GM04503 (cell line): ENCODE data around the gene KRT39.
"Not testable (repeated sequence)": the region's sequence is repeated elsewhere in the genome, so short reads cannot be mapped to it uniquely, and the experiment has no call there.

Experiments used
- DNase-seq: peaks from one replicate; pipeline ENCODE4 v3.0.0-alpha.2; 2012; ENCODE audit warnings: low read depth

Gene KRT39

DNA sequence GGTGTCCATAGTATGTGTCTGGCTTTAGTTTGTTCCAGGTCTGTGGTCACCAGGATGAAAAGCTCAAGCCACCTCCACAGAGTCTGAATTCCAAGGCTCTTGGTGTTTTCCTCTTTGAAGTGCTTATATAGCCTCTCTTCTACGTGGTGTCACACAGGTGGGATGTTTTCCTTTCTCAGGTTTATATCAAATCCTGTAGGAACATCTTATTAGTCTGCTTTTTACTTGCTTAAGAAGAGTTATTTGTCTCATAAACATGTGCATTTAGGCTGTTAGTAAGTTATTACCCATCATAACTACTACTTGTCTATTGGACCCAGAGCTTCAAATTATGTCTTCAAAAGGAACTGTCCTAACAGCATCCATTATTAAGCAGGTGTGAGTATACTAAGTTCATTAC is at the start of gene KRT39:
TSS of gene KRT39 (minus strand) at position 101 of the 400 bp plus-strand sequence. CDS start at position 9, 92 bp downstream.
- no peak for DNase-seq

DNA sequence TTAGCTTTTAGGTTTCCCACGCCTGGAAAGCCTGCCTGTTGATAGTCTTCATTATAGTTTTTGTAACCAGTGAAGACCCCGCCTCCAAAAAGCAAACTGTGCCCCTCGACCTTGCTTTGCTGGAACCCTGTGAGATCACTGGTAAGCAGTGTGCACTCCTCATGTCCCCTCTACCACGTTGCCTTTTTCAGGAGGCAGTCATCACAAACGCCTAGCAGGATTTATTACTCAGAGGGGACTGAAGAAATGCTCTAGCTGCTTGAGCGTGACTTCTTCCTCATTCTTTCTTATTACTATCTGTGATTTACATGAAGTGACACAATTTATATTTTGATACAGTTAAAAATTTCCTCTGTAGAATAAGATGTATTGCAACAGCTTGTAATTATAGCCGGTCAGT is 48.7 kb upstream of the KRT39 start:
- DNase-seq = no peak

DNA sequence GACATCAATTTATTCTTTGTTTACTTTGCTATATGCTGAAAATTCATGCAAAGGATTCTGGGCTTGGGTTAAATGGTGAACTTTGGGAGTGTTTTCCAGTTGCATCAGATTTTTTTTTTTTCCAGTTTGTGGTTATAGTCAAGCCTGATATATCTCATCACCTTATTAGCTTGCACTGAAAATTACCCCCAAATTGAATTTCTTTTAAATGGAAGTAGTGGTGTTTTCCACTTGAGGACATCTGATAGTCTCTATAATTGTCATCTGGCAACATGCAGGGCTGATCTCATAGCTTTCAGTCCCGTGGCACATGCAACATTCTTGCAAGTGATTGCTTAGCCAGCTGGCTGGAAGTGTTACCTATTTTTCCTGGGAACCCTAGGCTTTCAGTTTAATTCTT is 46.9 kb upstream of the KRT39 start:
- DNase-seq = peak; percentile 29

DNA sequence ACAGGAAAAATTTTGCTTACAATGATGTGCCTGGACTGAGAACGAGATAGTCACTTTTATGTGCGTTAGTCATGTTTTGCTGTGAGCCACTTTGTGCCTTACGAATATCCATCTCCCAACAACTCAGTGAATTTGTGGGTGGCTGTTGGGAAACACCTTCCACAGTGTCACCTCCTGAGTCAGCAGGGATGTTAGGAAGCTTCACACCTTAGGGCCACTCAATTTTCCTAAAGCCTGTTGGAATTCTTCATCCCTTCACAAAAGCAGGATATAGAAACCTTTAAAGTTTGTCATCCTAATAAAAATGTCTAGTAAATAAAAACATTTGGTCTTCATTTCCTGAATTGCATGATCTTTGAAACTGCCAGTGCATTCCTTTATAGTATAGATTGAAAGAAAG is 46.4 kb upstream of the KRT39 start:
- DNase-seq = peak; percentile 42

DNA sequence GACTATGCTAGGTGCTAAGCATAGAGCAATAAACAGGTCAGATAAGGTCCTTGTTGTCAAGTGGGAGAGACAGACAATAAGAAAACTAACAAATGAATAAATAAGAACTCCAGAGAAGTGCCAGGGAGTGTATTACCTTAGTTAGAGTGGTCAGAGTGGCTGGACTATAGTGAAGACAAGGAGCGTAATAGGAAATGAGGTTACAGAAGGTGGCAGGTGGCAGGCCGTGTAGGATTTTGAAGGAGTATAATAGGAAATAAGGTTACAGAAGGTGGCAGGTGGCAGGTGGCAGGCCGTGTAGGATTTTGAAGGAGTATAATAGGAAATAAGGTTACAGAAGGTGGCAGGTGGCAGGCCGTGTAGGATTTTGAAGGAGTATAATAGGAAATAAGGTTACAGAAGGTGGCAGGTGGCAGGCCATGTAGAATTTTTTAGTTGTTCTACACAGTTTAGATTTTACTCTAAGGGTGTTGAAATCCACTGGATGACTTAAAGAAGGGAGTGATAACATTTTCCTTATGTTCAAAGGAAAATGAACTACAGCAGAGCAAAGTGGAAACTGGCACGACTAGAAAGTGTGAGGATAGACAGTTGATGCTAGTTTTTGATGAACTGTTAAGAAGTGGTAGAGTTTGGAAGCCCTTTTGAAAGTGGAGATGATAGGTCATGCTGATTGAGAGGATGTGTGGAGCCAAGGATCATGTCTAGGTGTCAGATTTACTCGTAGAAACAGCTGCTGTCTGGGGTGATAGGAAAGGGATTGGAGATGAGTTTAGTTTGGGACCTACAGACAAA is 45.8 kb upstream of the KRT39 start:
- no peak for DNase-seq

DNA sequence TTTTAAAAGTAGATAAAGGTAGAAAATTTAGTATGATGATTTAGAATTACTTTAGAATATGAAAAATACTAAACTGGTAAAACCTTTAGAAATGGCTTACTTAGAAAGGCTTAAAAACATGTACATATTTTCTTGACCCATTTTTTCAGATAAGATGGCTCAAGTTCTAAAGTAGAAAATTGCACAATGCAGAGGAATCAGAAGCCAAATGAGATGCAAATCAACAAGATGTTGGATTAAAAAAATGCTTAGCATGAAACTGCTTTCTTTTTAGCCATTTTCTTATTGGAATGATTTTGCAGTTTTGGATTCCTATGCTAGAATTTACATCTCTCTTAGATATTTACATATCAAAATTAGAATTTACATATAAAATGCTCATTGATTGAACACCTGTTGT is 43.7 kb upstream of the KRT39 start:
- no peak for DNase-seq

DNA sequence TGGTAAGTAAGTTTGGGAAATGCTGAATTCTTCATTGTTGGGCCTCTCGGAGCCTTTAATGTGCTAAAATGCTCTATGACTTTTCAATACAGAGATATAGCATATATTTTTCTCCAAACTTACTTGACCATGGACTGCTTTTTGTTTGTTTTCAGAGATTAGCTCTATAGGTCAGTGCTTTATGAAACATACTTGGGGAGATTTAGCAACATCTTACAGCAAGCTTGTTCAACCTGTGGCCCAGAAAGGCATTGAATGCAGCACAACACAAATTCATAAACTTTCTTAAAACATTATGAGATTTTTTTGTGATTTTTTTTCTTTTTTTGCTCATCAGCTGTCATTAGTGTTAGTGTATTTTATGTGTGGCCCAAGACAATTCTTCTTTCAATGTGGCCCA is 43.2 kb upstream of the KRT39 start:
- no peak for DNase-seq

DNA sequence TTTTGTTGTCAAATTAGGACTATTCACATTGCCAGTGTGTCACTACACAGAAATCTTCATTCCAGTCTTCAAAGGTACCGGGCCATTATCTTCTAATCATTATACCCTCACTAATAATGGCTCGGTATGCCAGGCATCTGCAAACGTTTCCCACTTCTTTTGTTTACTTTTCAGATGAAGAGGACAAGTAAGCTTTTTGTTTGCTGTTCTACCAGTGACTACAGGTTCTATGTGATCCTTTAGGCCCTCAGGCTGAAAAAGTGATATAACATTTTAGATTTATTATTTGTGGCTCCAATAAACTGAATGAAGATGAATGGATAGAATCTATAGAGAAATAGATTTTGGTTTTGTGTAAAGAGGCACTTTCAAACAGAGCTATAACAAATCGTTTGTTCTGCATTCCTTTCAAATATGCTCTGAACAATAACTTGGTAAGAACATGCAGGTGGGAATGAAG is 42.6 kb upstream of the KRT39 start:
- DNase-seq = no peak

DNA sequence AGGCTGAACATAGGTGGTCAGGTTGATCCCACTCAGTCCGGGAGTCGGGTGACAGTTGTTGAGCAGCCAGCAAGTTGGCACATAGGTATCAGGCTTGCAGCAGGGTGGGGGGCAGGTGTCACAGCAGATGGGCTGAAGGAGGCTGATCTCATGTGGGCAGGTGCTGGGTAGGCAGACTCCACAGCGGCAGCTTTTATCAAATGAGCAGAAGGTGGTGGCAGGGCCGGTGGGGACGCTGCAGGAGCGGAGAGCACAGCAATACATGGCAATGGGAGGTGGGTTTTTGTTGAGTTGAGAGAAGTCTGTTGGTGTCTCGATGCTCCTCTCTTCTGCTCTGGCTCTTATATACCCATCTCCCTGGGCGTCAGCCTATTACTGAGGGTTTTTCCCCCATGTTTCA is 42.1 kb upstream of the KRT39 start, which contains the start of gene KRTAP3-1:
TSS of gene KRTAP3-1 (minus strand) at position 318 of the 400 bp plus-strand sequence. CDS start at position 264, 54 bp downstream.
- no peak for DNase-seq

DNA sequence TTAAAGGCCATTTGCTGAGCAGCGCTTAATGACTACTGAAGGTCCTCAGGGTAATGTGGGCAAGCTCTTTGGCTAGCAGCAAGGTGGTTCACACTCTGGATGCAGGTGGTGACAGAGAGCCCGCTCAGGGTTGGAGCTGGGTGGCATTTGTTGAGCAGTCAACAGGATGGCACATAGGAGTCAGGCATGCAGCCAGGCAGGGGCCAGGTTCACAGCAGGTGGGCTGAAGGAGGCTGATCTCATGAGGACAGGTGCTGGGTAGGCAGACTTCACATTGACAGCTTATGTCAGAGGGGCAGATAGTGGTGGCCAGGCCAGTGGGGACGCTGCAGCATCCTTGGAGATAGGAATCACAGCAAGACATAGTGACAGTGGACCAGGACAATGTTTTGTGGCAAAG is 37.6 kb upstream of the KRT39 start:
- DNase-seq = no peak

DNA sequence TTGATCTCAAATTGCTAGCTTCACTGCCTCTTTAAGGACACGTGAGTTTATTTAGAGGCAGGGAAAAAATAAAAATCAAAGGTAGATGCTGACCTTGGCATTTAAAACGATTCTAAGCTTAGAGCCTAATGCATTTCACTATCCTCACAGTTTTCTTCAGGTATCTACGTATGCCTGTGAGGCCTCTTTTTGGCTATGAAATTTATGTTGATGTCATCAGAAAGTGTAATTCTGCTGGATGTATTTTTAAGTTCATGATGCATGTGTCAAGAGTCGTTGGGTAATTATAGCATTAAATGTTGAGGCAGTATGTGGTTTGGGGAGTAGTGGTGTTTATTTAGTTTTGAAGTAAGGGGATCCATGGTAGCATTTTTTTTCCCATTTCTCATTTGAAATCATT is 37.2 kb upstream of the KRT39 start:
- no peak for DNase-seq

DNA sequence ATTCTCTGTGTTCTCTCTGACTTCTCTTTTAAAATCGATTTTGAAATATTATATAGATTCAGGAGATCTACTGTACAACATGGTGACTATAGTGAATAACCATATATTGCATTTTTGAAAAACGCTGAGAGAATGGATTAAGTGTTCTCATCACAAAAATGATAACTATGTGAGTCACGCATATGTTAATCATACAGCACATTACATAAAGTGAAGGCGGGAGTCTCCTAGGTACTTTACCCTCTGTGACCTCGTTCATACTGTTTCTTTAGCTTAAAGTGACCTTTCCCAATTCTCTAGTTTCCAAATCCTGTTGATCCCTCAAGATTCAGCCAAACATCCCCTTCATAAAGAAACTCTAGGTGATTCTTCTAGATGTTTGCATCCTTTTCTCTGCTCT is 36.1 kb upstream of the KRT39 start:
- no peak for DNase-seq

DNA sequence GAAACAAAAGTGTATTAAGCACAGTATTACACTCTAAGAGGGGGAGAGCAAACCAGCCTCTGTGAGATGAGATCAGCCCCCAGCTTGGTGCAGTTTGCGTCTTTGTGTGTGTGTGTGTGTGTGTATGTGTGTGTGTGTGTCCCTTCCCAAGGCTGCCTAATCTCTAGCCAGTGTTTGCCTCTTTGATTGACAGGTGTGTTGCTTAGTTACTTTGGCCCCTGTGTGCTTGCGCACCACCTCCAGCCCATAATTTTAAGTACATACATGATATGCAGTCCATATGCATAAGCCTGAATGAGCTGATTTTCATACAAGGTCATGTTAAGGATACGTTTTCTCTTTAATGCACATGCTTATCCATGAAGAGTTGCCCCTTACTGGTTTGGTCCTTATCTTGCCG is 35.0 kb upstream of the KRT39 start:
- DNase-seq = no peak

DNA sequence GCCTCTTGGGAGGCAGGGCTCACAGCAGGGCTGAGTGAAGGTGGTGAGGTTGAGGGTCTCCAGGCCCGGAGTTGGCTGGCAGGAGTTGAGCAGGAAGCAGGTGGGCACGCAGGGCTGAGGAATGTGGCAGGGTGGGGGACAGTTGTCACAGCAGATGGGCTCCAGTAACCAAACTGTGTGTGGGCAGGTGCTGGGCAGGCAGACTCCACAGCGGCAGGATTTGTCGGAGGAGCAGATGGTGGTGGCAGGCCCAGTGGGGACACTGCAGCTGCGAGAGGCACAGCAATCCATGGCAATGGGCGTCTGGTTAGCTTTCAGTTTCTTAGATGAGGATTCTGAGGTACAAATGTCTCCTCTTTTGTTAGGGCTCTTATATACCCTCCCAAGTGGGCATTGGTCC is 32.8 kb upstream of the KRT39 start, which contains the start of gene KRTAP3-2:
TSS of gene KRTAP3-2 (minus strand) at position 344 of the 400 bp plus-strand sequence. CDS start at position 291, 53 bp downstream.
- DNase-seq = not testable (repeated sequence)

DNA sequence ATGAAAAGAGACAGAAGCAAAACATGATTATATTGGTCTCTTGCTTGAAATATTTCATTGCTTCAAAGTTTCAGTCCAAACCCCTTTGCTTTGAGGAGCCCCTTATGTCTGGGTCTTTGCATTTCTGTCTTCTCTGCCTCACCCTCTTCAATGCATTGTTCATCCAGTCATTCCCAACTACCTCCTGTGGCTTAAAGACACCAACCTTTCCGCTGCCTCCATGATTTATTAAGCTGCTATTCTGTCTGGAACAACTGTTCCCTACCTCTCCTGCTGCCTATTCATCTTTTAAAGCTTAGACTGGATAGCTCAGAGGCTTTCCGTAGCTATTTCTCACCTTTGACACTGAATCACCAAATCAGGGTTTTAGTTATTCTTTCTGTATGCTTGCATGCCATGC is 30.6 kb upstream of the KRT39 start:
- no peak for DNase-seq

DNA sequence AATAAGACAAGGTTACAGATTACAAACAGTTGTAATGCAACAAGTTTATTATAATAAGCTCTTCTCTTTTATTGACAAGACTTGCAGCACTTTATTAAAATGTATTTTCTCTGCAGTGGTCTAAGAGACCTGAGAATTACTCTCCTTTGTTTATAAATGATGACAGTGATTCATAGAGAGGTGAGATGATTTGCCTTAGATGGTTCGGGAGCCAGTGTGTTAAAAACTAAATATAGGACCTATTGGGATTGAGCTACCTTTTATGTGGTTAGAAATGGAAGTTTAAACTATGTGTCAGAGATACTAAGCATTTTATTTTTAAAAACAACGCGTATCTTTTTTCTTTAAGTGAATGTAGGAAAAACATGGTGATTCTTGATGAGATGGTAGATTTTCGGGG is 30.1 kb upstream of the KRT39 start:
- DNase-seq = no peak

DNA sequence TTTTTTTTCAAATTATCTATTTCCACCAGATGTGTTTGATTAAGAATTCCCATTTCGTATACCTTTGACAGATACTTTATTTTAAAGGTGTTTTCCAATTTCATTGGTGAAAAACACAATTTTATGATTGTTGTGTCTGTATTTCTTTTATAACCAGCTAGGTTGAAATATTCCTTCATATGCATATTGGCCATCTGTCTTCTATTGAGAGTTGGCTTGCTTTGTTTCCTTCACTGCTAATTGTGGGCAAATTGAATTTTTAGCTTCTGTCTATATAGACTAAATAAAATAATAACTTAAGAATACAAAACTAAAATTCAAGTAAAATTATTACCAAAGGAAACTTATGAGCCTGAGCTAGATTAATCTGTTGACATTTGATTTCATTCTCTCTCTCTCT is 28.4 kb upstream of the KRT39 start:
- no peak for DNase-seq

DNA sequence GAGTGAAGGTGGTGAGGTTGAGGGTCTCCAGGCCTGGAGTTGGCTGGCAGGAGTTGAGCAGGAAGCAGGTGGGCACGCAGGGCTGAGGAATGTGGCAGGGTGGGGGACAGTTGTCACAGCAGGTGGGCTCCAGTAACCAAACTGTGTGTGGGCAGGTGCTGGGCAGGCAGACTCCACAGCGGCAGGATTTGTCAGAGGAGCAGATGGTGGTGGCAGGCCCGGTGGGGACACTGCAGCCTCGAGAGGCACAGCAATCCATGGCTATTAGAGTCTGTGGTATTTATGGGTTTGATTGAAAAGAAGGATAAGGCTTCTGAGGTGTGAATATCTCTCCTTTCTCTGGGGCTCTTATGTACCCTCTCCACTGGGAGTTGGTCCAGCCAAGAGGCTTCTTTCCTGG is 27.1 kb upstream of the KRT39 start, which contains the start of gene KRTAP3-3:
TSS of gene KRTAP3-3 (minus strand) at position 326 of the 400 bp plus-strand sequence. CDS start at position 259, 67 bp downstream.
- no peak for DNase-seq

DNA sequence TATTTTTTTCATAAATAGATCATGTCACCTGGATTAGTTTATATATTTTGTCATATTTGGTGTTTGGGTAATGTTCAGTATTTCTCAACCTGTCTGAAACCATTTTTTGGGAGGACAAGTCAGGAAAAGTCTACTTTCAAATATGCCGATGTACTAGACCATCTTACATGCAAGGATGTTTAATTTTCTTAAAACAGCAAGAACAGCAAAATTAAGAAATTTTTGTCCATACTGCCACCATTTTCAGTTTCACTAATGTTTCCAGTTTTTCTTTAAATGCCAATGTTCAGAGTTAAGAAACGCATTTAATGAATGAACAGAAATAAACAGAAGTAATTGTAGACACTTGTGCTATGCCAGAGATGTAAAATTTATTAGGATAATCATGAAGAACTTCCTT is 26.3 kb upstream of the KRT39 start:
- DNase-seq = no peak

DNA sequence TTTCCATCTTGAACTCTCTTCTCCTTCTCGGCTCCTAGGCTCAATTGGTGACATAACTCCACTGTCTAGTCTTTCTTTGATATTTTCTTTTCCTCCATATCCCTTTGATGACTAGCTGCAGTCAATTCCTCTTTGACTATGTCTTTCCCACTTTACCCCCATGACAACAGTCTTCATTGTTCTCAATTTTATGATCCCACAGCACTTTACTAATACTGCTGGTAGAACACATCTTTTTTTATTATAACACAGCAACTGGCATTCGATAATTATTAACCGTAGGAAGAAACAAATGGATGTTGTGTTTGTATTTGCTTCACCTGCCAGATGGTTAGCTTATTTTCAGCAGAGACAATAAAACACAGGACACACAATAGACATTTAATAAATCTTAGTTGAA is 25.9 kb upstream of the KRT39 start:
- DNase-seq = no peak

DNA sequence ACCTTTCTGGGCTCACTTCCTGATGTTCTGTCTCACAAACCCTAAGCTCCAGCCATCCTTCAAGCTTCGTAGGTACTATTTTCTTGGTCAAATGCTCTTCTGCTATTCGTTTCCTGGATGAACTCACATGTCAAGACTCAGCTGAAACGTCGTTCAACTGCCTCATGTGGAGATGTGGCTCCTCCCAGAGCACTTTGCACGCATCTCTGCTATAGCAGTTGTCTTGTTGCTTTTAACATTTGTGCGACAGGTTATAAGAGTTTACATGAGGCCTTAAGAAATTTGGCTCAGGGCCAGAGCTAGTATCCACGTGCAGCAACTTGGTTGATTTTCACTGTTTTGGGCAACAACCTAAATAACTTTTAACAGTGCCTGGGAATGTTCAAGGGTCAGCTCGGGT is 20.2 kb upstream of the KRT39 start:
- no peak for DNase-seq

DNA sequence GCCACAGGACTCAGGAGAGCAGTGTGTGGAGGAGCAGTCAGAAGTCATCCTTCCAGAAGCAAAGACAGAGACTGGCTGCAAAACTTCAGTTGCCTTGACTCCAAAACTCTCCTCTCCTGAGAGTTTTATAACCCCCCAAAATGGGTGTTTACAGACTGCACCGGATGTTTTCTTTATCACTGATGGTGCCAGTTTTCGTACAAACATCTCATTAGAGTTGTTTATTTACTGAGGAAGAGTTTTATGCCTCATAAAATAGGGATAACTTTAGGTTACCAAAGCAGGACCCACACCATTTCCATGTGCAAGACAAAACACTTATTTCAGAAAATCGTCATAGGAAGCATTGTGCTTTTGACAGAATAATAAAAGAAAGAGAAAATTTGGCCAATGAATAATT is 17.5 kb upstream of the KRT39 start, which contains the start of gene KRT40:
TSS of gene KRT40 (minus strand) at position 101 of the 400 bp plus-strand sequence. CDS start at position 48, 53 bp downstream.
- no peak for DNase-seq

DNA sequence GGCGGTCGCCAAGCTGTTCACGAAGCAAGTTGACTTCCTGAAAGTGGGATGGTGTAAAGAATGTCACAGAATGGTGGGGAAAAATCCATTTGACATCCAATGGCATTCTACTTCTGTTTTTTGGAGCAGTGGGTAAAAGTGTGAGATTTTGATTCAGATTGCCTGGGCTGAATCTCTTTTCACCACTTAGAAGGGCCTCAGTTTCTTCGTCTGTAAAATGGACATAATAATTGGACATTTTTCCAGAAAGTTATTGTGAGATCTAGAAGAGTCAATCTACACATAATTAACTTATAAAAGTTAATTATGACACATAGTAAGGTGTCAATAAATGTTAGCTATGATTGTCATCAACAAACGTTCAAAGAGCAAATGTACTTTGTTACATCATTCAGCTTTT is 14.4 kb upstream of the KRT39 start:
- DNase-seq = no peak

DNA sequence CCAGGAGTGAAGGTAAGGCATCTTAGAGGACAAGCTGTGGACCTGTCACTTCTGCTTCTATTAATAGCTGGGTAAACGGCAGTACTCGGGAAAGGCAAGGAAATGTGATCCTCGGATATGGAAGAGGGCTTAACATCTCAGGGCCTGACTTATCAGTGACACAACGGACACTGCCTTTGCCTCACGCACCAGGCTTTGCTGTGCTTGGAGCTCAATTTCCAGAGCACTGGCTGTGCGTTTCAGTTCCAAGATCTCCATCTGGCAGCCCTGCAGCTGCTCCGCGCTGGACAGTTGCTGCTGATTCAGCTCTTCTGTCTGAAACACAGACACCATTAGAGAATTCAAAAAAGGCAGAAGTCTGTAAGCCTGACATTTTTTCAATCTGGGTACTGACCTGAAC is 13.8 kb upstream of the KRT39 start:
- DNase-seq = no peak
